ENCODE results near the gene YIF1B.
"Not testable (repeated sequence)": the region's sequence is repeated elsewhere in the genome, so short reads cannot be mapped to it uniquely, and the experiment has no call there.

The YIF1B gene

GRCh38 chr19:38315657-38316476 lies at the start of gene YIF1B:
Gene YIF1B, minus strand, starts transcription at chr19:38315947. Its CDS starts 30 bp downstream, at chr19:38315917.
- DNase-seq (ENCODE audit: low spot score) = peak; percentile 96

- not testable (repeated sequence) for DNase-seq (ENCODE audit: low spot score)
Observed at GRCh38 chr19:38362946-38363688, 47.4 kb upstream of the YIF1B start.

GRCh38 chr19:38362076-38362945 lies 46.6 kb upstream of the YIF1B start:
- DNase-seq (ENCODE audit: low spot score) = peak; percentile 71

- peak; percentile 55 for DNase-seq (ENCODE audit: low spot score)
Observed at GRCh38 chr19:38361633-38362075, 45.9 kb upstream of the YIF1B start.

- DNase-seq (ENCODE audit: low spot score) = no peak
Observed at GRCh38 chr19:38360839-38361631, 45.3 kb upstream of the YIF1B start.

GRCh38 chr19:38360351-38360750 lies 44.6 kb upstream of the YIF1B start:
- no peak for DNase-seq (ENCODE audit: low spot score)

- DNase-seq (ENCODE audit: low spot score) = no peak
Observed at GRCh38 chr19:38359242-38360021, 43.7 kb upstream of the YIF1B start.

GRCh38 chr19:38358071-38358470 lies 42.3 kb upstream of the YIF1B start:
- DNase-seq (ENCODE audit: low spot score) = no peak

- no peak for DNase-seq (ENCODE audit: low spot score)
Observed at GRCh38 chr19:38355728-38356725, 40.3 kb upstream of the YIF1B start.

GRCh38 chr19:38352611-38353010 lies 36.9 kb upstream of the YIF1B start:
- no peak for DNase-seq (ENCODE audit: low spot score)

- DNase-seq (ENCODE audit: low spot score) = no peak
Observed at GRCh38 chr19:38351865-38352395, 36.2 kb upstream of the YIF1B start.

GRCh38 chr19:38350883-38351282 lies 35.1 kb upstream of the YIF1B start:
- no peak for DNase-seq (ENCODE audit: low spot score)

- no peak for DNase-seq (ENCODE audit: low spot score)
Observed at GRCh38 chr19:38346837-38347236, 31.1 kb upstream of the YIF1B start.

- DNase-seq (ENCODE audit: low spot score) = no peak
Observed at GRCh38 chr19:38340927-38341326, 25.2 kb upstream of the YIF1B start.

GRCh38 chr19:38339011-38339410 lies 23.3 kb upstream of the YIF1B start:
- not testable (repeated sequence) for DNase-seq (ENCODE audit: low spot score)

GRCh38 chr19:38337360-38337653 lies 21.6 kb upstream of the YIF1B start:
- no peak for DNase-seq (ENCODE audit: low spot score)

- peak; percentile 96 for DNase-seq (ENCODE audit: low spot score)
Observed at GRCh38 chr19:38336638-38337359, 21.1 kb upstream of the YIF1B start.

- peak; percentile 94 for DNase-seq (ENCODE audit: low spot score)
Observed at GRCh38 chr19:38335949-38336637, 20.3 kb upstream of the YIF1B start.
